Esophagus squamous epithelium (tissue), 4 donors: Measurements from ENCODE around the gene BCL11B.

Experiments
- CTCF ChIP-seq, 6 experiments: fragments of 450-650 bp in 4 of 6; fragments of 200-600 bp in 2 of 6; sonication (generic) in 2 of 6; IDR thresholded peaks; one replicate each; pipeline ENCODE4 v1.5.1; 2016 to 2019; ENCODE audit warnings: antibody characterized with exemption in 6 of 6, mild to moderate bottlenecking in 4 of 6, moderate library complexity in 4 of 6
- POLR2A ChIP-seq, 4 donors: fragments of 450-650 bp; IDR thresholded peaks; one replicate each; pipeline ENCODE4 v1.6.1; 2017; ENCODE audit warnings: antibody characterized with exemption in 4 of 4, mild to moderate bottlenecking in 4 of 4, moderate library complexity in 3 of 4

GRCh38 chr14:99280066-99280731, 8.2 kb upstream of the BCL11B start:
- TF ChIP-seq CTCF (IDR thresholded peaks at IDR 0.05) (no peak), POLR2A (IDR thresholded peaks at IDR 0.05) (no peak)
